Stimulated activated naive CD8-positive, alpha-beta T cell treated with anti-CD3 and anti-CD28 coated beads, Interleukin-15, amount 100 ng/mL, for 72 hours (primary cell): ENCODE measurements around the gene ETHE1.

Experiments
- ATAC-seq: fragments of 150-1000 bp; cut with Tn5 transposase; 2 replicates; pipeline ENCODE4 v1.10.0; 2021; ENCODE audit warnings: mild to moderate bottlenecking, moderate library complexity
- DNase-seq, 2 donors: peaks; one replicate each; pipeline ENCODE4 v3.0.0; 2021 to 2022
- H3K27ac Mint-ChIP-seq, 2 donors: one replicate each; pipeline ENCODE4 v1.8.0; 2022; ENCODE audit warnings: mild to moderate bottlenecking in 2 of 2, mixed read lengths in 2 of 2, moderate library complexity in 2 of 2
- H3K27me3 Mint-ChIP-seq: one replicate; pipeline ENCODE4 v1.8.0; 2022; ENCODE audit warnings: mixed read lengths
- H3K4me1 Mint-ChIP-seq: one replicate; pipeline ENCODE4 v1.8.0; 2022; ENCODE audit warnings: mild to moderate bottlenecking, mixed read lengths
- H3K4me3 Mint-ChIP-seq, 2 donors: one replicate each; pipeline ENCODE4 v1.8.0; 2022; ENCODE audit warnings: mild to moderate bottlenecking in 2 of 2, mixed read lengths in 2 of 2, moderate library complexity in 1 of 2
- H3K9me3 Mint-ChIP-seq, 2 donors: one replicate each; pipeline ENCODE4 v1.8.0; 2022; ENCODE audit warnings: mixed read lengths in 2 of 2

ETHE1 gene

DNA sequence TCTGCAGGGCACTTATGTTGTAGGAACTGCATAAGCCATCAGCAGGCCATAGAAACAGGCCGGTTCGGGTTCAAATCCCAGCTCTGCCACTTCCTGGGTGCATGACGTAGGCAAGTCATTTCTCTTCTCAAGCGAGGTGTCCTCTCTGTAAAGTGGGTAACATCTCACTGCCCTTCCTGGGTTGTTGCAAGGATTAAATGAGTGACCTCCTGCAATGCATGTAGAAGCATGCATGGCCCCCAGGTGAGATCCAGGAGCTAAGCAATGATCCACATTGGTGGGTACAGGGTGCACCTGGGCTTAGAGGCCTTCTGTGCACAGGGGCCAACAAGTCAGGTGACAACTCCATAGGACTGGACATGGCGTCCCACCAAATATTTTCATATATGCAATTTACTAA, 36.2 kb downstream of the ETHE1 start:
- no peak for ATAC-seq
- Mint-ChIP-seq H3K4me3 (no peak overlapping the region), H3K27me3 (no peaks in the 10 kb centered on the region), H3K27ac (no peak overlapping the region), H3K9me3 (no peaks in the 10 kb centered on the region), H3K4me1 (peaks cover 17% of the 10 kb centered on the region)
- no peak for DNase-seq

DNA sequence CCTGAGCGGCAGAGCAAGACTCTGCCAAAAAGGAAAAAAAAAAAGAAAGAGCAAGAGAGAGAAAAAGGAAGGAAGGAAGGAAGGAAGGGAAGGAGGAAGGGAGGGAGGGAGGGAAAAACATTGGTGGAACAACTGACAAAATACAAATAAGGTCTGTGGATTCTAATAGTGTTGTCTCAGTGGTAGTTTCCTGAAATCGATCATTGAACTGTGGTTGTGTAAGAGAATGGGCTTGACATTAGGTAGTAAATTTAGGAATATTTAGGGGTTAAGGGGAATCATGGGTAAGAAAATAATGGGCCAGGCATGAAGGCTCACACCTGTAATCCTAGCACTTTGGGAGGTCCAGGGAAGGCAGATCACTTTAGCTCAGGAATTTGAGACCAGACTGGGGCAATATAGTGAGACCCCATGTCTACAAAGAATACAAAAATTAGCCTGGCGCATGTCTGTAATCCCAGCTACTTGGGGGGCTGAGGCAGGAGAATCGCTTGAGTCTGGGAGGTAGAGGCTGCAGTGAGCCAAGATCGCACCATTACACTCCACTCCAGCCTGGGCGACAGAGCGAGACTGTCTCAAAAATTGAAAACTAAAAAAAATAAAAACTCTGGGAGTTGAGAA, 36.9 kb downstream of the ETHE1 start:
- no peaks in the 10 kb centered on the region for H3K27me3 Mint-ChIP-seq
- no peak for DNase-seq
- H3K4me3 Mint-ChIP-seq = no peak overlapping the region
- peak overlapping the region in 1 of 2 donors; percentile 67 for H3K27ac Mint-ChIP-seq
- peaks cover 17% of the 10 kb centered on the region for H3K4me1 Mint-ChIP-seq
- no peaks in the 10 kb centered on the region for H3K9me3 Mint-ChIP-seq
- no peak for ATAC-seq

DNA sequence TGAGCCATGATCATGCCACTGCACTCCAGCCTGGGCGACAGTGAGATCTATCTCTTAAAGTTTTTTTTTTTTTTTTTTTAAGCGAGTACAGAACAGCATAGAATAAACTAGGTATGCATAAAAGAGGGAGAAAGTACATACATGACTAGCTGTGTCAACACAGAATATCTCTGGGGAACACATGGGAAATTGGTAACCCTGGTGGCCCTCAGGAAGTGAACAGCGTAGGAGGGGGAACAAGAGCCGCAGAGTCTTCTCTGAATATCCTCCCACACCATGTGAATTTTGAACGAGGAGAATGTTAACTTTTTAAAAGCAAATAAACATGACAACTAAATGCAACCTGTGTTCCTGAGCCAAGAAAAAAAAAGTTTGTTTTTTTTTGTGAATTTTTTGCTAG, 37.7 kb downstream of the ETHE1 start:
- Mint-ChIP-seq H3K4me3 (no peak overlapping the region), H3K4me1 (peaks cover 17% of the 10 kb centered on the region), H3K27ac (no peak overlapping the region), H3K27me3 (no peaks in the 10 kb centered on the region), H3K9me3 (no peaks in the 10 kb centered on the region)
- DNase-seq (no peak), ATAC-seq (no peak)

DNA sequence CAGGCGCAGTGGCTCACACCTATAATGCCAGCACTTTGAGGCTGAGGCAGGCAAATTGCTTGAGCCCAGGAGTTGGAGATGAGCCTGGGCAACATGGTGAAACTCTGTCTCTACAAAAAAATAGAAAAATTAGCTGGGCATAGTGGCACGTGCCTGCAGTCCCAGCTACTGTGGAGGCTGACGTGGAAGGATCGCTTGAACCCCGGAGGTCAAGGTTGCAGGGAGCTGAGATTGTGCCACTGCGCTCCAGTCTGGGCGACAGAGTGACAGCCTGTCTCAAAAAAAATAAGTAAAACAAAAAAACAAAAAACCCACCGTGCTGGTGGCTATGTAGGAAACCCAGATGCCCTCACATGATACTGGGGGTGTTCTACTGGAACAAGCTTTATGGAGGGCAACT, 38.8 kb downstream of the ETHE1 start:
- DNase-seq (no peak), ATAC-seq (no peak)
- Mint-ChIP-seq H3K4me1 (peaks cover 17% of the 10 kb centered on the region), H3K27me3 (no peaks in the 10 kb centered on the region), H3K9me3 (no peaks in the 10 kb centered on the region), H3K4me3 (no peak overlapping the region), H3K27ac (no peak overlapping the region)

DNA sequence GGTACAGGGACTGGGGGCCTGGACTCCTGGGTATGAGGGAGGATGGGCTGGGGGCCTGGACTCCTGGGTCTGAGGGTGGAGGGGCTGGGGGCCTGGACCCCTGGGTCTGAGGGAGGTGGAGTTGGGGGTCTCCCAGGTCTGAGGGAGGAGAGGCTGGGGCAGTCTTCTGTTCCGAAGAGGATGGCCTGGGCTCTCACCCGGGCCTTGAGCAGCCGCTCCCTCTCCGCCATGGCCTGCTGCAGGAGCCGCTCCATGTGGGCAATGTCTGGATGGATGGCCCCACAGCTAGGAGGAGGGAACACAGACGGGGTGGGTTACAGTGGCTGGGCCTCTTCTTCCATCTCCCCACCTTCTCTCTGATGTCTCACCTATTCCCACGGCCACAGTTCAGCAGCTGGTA, 40.6 kb downstream of the ETHE1 start:
- no peaks in the 10 kb centered on the region for H3K27me3 Mint-ChIP-seq
- H3K4me3 Mint-ChIP-seq = no peak overlapping the region
- no peaks in the 10 kb centered on the region for H3K9me3 Mint-ChIP-seq
- ATAC-seq (no peak), DNase-seq (no peak)
- peaks cover 17% of the 10 kb centered on the region for H3K4me1 Mint-ChIP-seq
- H3K27ac Mint-ChIP-seq = no peak overlapping the region

DNA sequence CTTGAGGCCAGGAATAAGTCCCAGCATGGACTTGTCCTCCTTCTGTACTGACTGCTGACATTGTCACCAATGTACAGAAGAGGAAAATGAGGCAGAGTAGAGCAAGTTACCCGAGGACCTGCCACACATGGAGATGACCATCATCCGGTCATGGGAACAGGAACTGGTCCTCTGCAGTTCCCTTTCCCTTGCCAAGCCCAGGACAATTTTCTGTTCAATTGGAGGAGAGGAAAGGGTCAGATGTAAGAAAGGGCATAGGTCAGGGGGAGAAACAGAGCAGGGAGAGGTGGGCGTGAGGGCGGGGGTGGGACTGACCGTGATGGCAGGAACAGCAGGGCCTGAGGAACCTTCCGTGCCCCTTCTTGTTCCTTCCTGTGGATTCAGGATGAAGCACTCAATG, 41.0 kb downstream of the ETHE1 start:
- Mint-ChIP-seq H3K4me3 (no peak overlapping the region), H3K27me3 (no peaks in the 10 kb centered on the region), H3K27ac (no peak overlapping the region), H3K4me1 (peaks cover 17% of the 10 kb centered on the region), H3K9me3 (no peaks in the 10 kb centered on the region)
- DNase-seq = no peak
- ATAC-seq = no peak

DNA sequence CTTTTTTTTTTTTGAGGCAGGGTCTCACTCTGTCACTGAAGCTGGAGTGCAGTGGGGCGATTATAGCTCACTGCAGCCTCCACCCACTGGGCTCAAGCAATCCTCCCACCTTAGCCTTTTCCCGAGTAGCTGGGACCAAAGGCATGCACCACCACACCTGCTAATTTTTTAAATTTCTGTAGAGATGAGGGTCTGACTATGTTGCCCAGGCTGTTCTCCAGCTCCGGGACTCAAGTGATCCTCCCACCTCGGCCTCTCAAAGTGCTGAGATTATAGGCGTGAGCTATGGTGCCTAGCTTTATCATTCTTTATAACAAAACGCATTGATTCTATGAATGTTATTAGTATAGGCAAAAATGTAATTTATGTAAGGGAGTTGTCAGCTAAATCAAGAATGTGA, 43.7 kb downstream of the ETHE1 start:
- Mint-ChIP-seq H3K9me3 (no peaks in the 10 kb centered on the region), H3K4me3 (no peak overlapping the region), H3K27ac (no peak overlapping the region), H3K4me1 (no peaks in the 10 kb centered on the region), H3K27me3 (no peaks in the 10 kb centered on the region)
- DNase-seq (no peak), ATAC-seq (no peak)

DNA sequence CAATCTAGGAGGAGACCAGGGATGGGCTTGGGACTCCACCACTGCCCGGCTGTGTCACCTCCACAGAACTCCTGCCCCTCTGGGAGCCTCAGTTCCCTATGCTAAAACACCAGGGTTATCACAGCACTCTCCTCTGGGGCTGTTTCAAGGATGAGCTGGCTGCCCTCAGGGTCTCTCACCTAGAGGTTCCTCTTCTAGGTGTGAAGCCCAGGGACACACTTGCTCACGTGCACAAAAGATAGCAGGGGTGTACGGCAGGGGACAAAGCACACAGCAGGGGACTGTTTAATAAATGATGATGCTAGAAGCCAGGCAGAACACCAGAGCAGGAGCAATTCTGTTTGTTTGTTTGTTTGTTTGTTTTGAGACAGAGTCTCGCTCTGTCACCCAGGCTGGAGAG, 44.8 kb downstream of the ETHE1 start:
- ATAC-seq (no peak), DNase-seq (no peak)
- Mint-ChIP-seq H3K27me3 (no peaks in the 10 kb centered on the region), H3K27ac (no peak overlapping the region), H3K9me3 (no peaks in the 10 kb centered on the region), H3K4me3 (no peak overlapping the region), H3K4me1 (no peaks in the 10 kb centered on the region)

DNA sequence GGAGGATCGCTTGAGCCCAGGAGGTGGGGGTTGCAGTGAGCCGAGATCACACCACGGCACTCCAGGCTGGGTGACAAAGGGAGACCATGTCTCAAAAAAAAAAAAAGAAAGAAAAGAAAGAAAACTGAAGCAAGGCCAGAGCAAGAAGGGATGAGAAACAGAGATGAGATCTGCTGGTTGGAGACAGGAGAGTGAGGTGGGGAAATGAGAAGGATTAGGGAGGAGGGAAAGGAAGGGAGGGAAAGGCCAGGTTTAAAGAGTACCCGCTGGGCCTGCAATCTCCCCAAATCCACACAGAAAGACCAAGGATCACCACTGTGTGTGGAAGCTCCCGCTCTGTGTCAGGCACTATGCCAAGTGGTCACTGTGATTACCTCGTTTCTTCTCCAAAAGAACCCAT, 45.3 kb downstream of the ETHE1 start:
- no peak overlapping the region for H3K27ac Mint-ChIP-seq
- ATAC-seq (no peak), DNase-seq (no peak)
- no peaks in the 10 kb centered on the region for H3K27me3 Mint-ChIP-seq
- no peak overlapping the region for H3K4me3 Mint-ChIP-seq
- H3K4me1 Mint-ChIP-seq = no peaks in the 10 kb centered on the region
- no peaks in the 10 kb centered on the region for H3K9me3 Mint-ChIP-seq

DNA sequence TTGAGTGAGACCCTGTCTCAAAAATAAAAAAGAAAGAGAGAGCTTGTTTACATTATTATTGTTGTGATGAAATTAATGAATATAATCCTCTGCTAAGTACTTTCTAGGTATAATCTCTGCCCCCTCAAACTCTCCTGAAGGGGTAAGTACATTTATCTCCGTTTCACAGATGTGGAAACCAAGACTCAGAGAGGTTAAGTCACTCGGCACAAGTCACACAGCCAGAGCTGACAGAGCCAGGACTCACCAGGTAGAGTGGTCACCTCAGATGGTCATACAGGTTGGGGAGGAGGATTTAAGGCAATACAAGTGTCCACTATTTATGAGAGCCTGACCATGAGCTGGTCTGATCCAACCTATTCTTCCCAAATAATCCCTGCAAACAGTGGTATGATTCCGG, 46.4 kb downstream of the ETHE1 start:
- Mint-ChIP-seq H3K9me3 (no peaks in the 10 kb centered on the region), H3K4me3 (no peak overlapping the region), H3K27me3 (no peaks in the 10 kb centered on the region), H3K27ac (no peak overlapping the region), H3K4me1 (peaks cover 3% of the 10 kb centered on the region)
- ATAC-seq (no peak), DNase-seq (no peak)

DNA sequence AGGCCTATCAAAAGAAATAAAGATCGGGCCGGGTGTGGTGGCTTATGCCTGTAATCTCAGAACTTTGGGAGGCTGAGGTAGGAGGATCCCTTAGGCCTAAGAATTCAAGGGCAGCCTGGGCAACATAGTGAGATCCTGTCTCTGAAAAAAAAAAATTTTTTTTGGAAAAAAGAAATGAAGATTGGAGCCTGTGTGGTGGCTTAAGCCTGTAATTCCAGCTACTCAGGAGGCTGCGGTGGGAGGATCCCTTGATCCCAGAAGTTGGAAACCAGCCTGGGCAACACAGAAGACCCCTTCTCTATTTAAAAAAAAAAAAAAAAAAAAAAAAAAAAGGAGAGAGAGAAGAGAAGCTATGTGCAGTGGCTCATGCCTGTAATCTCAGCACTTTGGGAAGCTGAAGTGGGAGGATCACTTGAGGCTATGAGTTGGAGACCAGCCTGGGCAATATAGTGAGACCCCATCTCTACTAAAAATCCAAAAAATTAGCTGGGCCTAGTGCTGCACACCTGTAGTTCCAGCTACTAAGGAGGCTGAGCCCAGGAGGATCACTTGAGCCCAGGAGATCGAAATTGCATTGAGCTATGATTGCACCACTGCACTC, 46.9 kb downstream of the ETHE1 start:
- H3K27me3 Mint-ChIP-seq = no peaks in the 10 kb centered on the region
- no peak overlapping the region for H3K27ac Mint-ChIP-seq
- H3K4me3 Mint-ChIP-seq = no peak overlapping the region
- ATAC-seq (no peak), DNase-seq (no peak)
- peaks cover 8% of the 10 kb centered on the region for H3K4me1 Mint-ChIP-seq
- H3K9me3 Mint-ChIP-seq = no peaks in the 10 kb centered on the region

DNA sequence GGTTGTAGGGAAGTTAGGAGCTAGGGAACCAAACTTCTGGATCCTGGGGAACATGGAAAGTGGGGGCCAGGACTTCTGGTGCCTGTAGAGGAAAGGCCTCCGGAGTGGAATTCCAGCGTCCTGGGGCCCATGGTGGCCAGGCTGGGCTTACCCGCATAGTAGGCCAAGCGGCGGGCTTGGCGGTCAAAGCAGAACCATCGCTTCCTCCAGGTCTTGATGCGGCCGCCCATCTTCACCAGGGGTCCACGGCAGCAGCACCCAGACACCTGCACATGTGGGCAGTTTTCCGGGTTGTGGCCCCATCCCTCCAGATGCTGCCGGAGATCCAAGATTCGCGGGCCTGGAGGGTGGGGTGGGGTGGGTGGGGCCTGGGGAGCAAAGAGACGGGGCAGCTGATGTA, 47.8 kb downstream of the ETHE1 start:
- Mint-ChIP-seq H3K27me3 (no peaks in the 10 kb centered on the region), H3K4me3 (no peak overlapping the region), H3K4me1 (peaks cover 16% of the 10 kb centered on the region), H3K27ac (peak overlapping the region in 1 of 2 donors; percentile 85), H3K9me3 (no peaks in the 10 kb centered on the region)
- ATAC-seq (no peak), DNase-seq (no peak)

DNA sequence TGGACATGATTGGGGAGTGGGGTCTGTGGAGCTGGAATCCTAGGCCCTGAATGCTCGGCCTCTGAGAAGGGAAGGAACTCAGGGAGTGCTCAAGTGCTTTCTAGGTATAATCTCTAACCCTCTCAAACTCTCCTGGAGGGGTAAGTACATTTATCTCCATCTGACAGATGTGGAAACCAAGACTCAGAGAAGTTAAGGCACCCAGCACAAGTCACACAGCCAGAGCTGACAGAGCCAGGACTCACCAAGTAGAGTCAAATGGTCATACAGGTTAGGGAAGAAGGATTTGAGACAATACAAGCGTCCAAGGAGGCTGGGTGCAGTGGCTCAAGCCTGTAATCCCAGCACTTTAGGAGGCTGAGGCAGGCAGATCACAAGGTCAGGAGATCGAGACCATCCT, 48.7 kb downstream of the ETHE1 start:
- DNase-seq (no peak), ATAC-seq (no peak)
- H3K4me1 Mint-ChIP-seq = peaks cover 25% of the 10 kb centered on the region
- no peaks in the 10 kb centered on the region for H3K9me3 Mint-ChIP-seq
- H3K27ac Mint-ChIP-seq = peak overlapping the region in 1 of 2 donors; percentile 4
- H3K4me3 Mint-ChIP-seq = no peak overlapping the region
- H3K27me3 Mint-ChIP-seq = no peaks in the 10 kb centered on the region

DNA sequence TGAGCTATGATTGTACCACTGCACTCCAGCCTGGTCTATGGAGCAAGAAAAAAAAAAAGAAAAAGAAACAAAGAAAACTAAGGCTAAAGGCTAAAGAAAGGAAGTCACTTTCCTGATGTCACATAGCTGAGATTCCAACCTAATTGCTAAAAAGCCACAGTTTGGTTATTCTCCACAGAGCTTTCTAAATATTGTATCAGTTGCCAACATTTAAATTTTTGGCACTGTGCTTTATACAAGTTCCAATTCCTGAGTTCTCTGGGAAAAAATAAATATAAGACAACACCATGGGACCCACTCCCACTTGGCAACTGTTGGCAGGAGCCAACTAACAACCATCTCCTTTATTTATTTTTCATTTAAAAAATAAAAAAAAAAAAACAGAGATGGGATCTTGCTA, 50.4 kb downstream of the ETHE1 start:
- no peak overlapping the region for H3K4me3 Mint-ChIP-seq

DNA sequence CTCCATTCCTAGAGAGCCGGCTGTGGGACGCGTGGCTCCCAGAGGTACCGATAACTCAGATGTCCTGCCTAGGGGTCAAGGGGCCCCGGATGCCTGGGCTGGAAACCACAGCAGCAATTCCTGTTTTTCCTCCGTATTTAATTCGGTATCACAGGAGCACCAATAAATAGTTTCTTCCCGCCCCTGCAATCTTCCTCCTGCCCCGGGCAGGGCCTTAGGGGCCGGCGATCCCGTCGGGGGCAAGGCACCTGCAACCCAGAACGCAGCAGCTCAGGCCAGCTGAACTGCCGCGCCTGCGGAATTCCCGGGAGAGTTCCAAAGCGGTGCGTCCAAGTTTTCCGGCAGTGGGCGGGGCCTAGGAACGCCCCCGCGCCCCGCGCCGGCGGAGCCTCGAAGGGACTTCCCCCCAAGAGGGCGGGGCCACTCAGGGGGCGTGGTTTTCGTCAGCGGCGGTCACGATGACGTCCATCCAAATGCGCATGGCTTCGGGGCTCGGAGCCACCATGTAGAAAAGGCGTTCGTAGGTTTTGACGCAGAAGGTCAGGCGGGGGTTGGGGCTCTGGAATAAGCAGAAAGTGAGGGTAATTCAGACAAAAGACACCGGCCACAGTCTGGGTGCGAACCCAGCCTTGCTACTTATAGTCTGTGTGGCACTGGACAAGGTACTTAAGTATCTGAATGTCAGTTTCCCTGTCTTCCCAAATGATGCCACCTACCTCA, 51.9 kb downstream of the ETHE1 start:
- peaks cover 55% of the 10 kb centered on the region for H3K4me1 Mint-ChIP-seq

More for the DNA sequence above, 50.4 kb downstream of the ETHE1 start:
- Mint-ChIP-seq H3K27ac (no peak overlapping the region), H3K4me1 (peaks cover 40% of the 10 kb centered on the region), H3K9me3 (no peaks in the 10 kb centered on the region), H3K27me3 (no peaks in the 10 kb centered on the region)
- ATAC-seq = no peak
- no peak for DNase-seq

DNA sequence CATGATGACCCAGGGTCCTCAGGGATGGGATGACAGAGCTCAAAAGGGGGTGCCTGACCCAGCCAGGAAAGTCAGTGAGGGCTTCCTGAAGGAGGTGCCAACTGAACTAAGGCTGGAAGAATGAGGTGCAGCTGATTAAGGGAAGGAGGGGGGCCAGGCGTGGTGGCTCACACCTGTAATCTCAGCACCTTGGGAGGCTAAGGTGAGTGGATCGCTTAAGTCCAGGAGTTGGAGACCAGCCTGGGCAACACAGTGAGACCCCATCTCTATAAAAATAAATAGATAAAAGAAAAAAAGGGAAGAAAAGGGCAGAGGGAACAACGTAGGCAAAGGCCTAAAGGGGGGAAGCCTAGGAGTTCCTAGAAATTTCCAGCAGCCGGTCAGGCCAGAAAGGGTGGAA, 52.5 kb downstream of the ETHE1 start:
- ATAC-seq (no peak), DNase-seq (no peak)
- Mint-ChIP-seq H3K4me3 (peak overlapping the region; percentile 74 to 85), H3K4me1 (peaks cover 58% of the 10 kb centered on the region), H3K27ac (no peak overlapping the region), H3K27me3 (no peaks in the 10 kb centered on the region), H3K9me3 (no peaks in the 10 kb centered on the region)

More for the DNA sequence above, 51.9 kb downstream of the ETHE1 start:
- peak overlapping the region; percentile 74 to 85 for H3K4me3 Mint-ChIP-seq
- ATAC-seq = peak; percentile 90
- DNase-seq = peak; percentile 90 to 92
- no peaks in the 10 kb centered on the region for H3K27me3 Mint-ChIP-seq
- H3K27ac Mint-ChIP-seq = peak overlapping the region; percentile 82 to 89
- H3K9me3 Mint-ChIP-seq = no peaks in the 10 kb centered on the region
